A549 (cell line): Measurements from ENCODE around the gene HMG20B. TPM values are rescaled to one million over a fixed set of nuclear protein-coding genes. Genes with fewer than 3 reads are reported as not detected.

Experiments
- ATAC-seq, 2 experiments: fragments of 200-7000 bp in 1 of 2; fragments of >200 bp in 1 of 2; cut with Nextera tagmentation in 1 of 2; cut with Tn5 transposase in 1 of 2; 3 replicates each; pipeline versions ENCODE4 v1.8.0 to v1.9.1; 2018 to 2020; ENCODE audit warnings: mild to moderate bottlenecking in 1 of 2, moderate library complexity in 1 of 2
- CTCF ChIA-PET: fragments of 300-600 bp; sonication (Branson Sonifier 250); formaldehyde crosslinking; extraction: SDS; loops from one replicate; lab custom pipeline; 2021; ENCODE audit warnings: antibody characterized with exemption, inconsistent platforms; lab: Yijun Ruan, JAX
- POLR2A ChIA-PET: fragments of 350-600 bp; formaldehyde crosslinking; extraction: SDS; loops from one replicate; lab custom pipeline; 2021; ENCODE audit warnings: antibody characterized with exemption, inconsistent platforms; lab: Yijun Ruan, JAX
- DNase-seq, 2 experiments: peaks; one replicate each; pipeline versions ENCODE4 v3.0.0 to v3.0.0-alpha.2; 2011 to 2016; ENCODE audit warnings: low read depth in 1 of 2, low spot score in 1 of 2
- FAIRE-seq: peaks from 2 replicates; lab custom pipeline; 2011; peaks lifted over from hg19 to GRCh38; lab: Jason Lieb, UNC
- H3K27ac ChIP-seq, 2 experiments: fragments of >200 bp; sonication (Bioruptor Twin); formaldehyde crosslinking; 3 replicates each; pipeline ENCODE4 v1.5.1; 2016 to 2017
- H3K4me1 ChIP-seq: fragments of >200 bp; sonication (Bioruptor Twin); formaldehyde crosslinking; 3 replicates; pipeline ENCODE4 v1.6.1; 2016
- H3K4me2 ChIP-seq: fragments of >200 bp; sonication (Bioruptor Twin); formaldehyde crosslinking; 3 replicates; pipeline ENCODE4 v1.6.1; 2016
- H3K4me3 ChIP-seq: fragments of >200 bp; sonication (Bioruptor Twin); formaldehyde crosslinking; 3 replicates; pipeline ENCODE4 v1.5.1; 2016
- H3K9me3 ChIP-seq: fragments of >200 bp; sonication (Bioruptor Twin); formaldehyde crosslinking; 3 replicates; pipeline ENCODE4 v1.6.1; 2016
- CBX2 ChIP-seq: fragments of 200-600 bp; sonication (generic); IDR thresholded peaks from 2 replicates; pipeline ENCODE4 v1.6.1; 2016; ENCODE audit warnings: low read depth, mild to moderate bottlenecking, borderline replicate concordance
- CEBPB ChIP-seq, 2 experiments: fragments of >200 bp in 1 of 2; sonication (Bioruptor Twin) in 1 of 2; formaldehyde crosslinking in 1 of 2; IDR thresholded peaks; 2 replicates each; pipeline ENCODE4 v1.6.1; 2012 to 2016
- CHD4 ChIP-seq: fragments of 200-600 bp; sonication (generic); IDR thresholded peaks from 2 replicates; pipeline ENCODE4 v1.6.1; 2016; ENCODE audit warnings: antibody characterized with exemption, mild to moderate bottlenecking, borderline replicate concordance
- EHMT2 ChIP-seq: fragments of 200-600 bp; sonication (generic); IDR thresholded peaks from 2 replicates; pipeline ENCODE4 v1.6.1; 2016; ENCODE audit warnings: antibody characterized with exemption, low read depth, mild to moderate bottlenecking, moderate library complexity
- ESRRA ChIP-seq: fragments of 150-350 bp; IDR thresholded peaks from 2 replicates; pipeline ENCODE4 v1.6.1; 2014; ENCODE audit warnings: mild to moderate bottlenecking, low read length, borderline replicate concordance
- FOXS1 ChIP-seq: fragments of 250-450 bp; sonication (Bioruptor Pico); IDR thresholded peaks from 2 replicates; pipeline ENCODE4 v1.5.0; 2020; ENCODE audit warnings: mild to moderate bottlenecking, moderate library complexity
- GATA3 ChIP-seq: IDR thresholded peaks from 2 replicates; pipeline ENCODE4 v1.6.1; 2012; ENCODE audit warnings: borderline replicate concordance
- HDAC2 ChIP-seq: fragments of 200-600 bp; sonication (generic); IDR thresholded peaks from 2 replicates; pipeline ENCODE4 v1.6.1; 2016
- HOXA7 ChIP-seq: fragments of 250-450 bp; sonication (Bioruptor Pico); IDR thresholded peaks from 2 replicates; pipeline ENCODE4 v1.5.0; 2020; ENCODE audit warnings: mild to moderate bottlenecking, moderate library complexity
- HOXB5 ChIP-seq: fragments of 250-450 bp; sonication (Bioruptor Pico); IDR thresholded peaks from 2 replicates; pipeline ENCODE4 v1.5.0; 2020; ENCODE audit warnings: mild to moderate bottlenecking, moderate library complexity
- JUN ChIP-seq, 2 experiments: fragments of >200 bp; sonication (Bioruptor Twin); formaldehyde crosslinking; IDR thresholded peaks; 2 replicates in 1 of 2; 3 replicates in 1 of 2; pipeline ENCODE4 v1.6.1; 2016 to 2017
- KDM1A ChIP-seq: fragments of 200-600 bp; sonication (generic); IDR thresholded peaks from 2 replicates; pipeline ENCODE4 v1.6.1; 2016; ENCODE audit warnings: low read depth, mild to moderate bottlenecking
- MAX ChIP-seq: IDR thresholded peaks from 2 replicates; pipeline ENCODE4 v1.6.1; 2012
- NPAS2 ChIP-seq: fragments of 250-450 bp; sonication (Bioruptor Pico); IDR thresholded peaks from 2 replicates; pipeline ENCODE4 v1.8.0; 2022; ENCODE audit warnings: mild to moderate bottlenecking, moderate library complexity, borderline replicate concordance
- RCOR1 ChIP-seq: fragments of 150-350 bp; IDR thresholded peaks from 2 replicates; pipeline ENCODE4 v1.6.1; 2014; ENCODE audit warnings: antibody characterized with exemption, low read length, low read depth
- RFX5 ChIP-seq: fragments of 450-650 bp; IDR thresholded peaks from 2 replicates; pipeline ENCODE4 v1.7.1; 2014; ENCODE audit warnings: antibody characterized with exemption, mild to moderate bottlenecking, moderate library complexity
- USF2 ChIP-seq: fragments of 450-650 bp; IDR thresholded peaks from 2 replicates; pipeline ENCODE4 v1.6.1; 2014; ENCODE audit warnings: antibody characterized with exemption
- ZSCAN20 ChIP-seq: fragments of 250-450 bp; sonication (Bioruptor Pico); IDR thresholded peaks from 2 replicates; pipeline ENCODE4 v1.8.0; 2022; ENCODE audit warnings: mild to moderate bottlenecking, moderate library complexity
- WGBS: methylation state at CpG from one replicate; pipeline ENCODE4 v1.1.6; 2017; ENCODE audit errors: missing lambda C conversion rate; 5-methylcytosine and 5-hydroxymethylcytosine counted together
- polyA plus RNA-seq, 4 experiments: library from polyadenylated mRNA; depleted of rRNA in 3 of 4; stranded (reverse); fragments of >200 nt; fragmentation: RNase III in 1 of 4; extraction: RNeasy Plus Mini Kit Qiagen cat#74134 plus additional on column Dnase treatment in 1 of 4; gene quantifications; 2 replicates in 3 of 4; 3 replicates in 1 of 4; pipeline ENCODE4 v1.2.3, GENCODE V29; 2011 to 2017
- small RNA-seq, 6 experiments: library from RNA; depleted of rRNA; stranded (forward); fragments of <200 nt; gene quantifications; one replicate each; pipeline ENCODE3, GENCODE V24; 2012

The HMG20B gene
- polyA plus RNA-seq, 2 of the 4 experiments (the other 2 are of a cell fraction), result 24.2 to 47.1 TPM

GRCh38 chr19:3626473-3627350, 54.0 kb downstream of the HMG20B start, which contains the start of gene CACTIN (continued):
- TF ChIP-seq GATA3 (no peak; the same call in 1 of the 2 replicates), HOXB5 (no peak), JUN (IDR thresholded peaks at IDR 0.05) (peak; percentile 85 to 98), HOXA7 (CRISPR knock-in tag) (no peak), EHMT2 (no peak), USF2 (0 out of 2 replicates have a peak, but pooled peaks have one; percentile 3), NPAS2 (no peak), RFX5 (peak; percentile 50; the same call in 1 of the 2 replicates), MAX (peak; percentile 68), KDM1A (no peak), ZSCAN20 (no peak), HDAC2 (no peak), CBX2 (no peak), ESRRA (no peak)

- no peak for ATAC-seq
- peak overlapping the region; percentile 36 to 65; a peak in 3 of 6 replicates for H3K27ac ChIP-seq
- no peak for DNase-seq
- ChIA-PET CTCF (interaction anchor here (0.7 to 3.4 kb wide), 4 partner anchors 9 to 316 kb away, joined by 3 to 8 read pairs (median 4); no protein-coding TSS in a partner anchor), POLR2A (no interaction called here)
- H3K4me2 ChIP-seq, result peak overlapping the region; percentile 97
- no peak for FAIRE-seq
- 65% methylated on average over 7 of the region's 7 CpGs for WGBS
- H3K4me1 ChIP-seq, result peaks cover 10% of the 10 kb centered on the region; the same call in 2 of the 3 replicates
- H3K4me3 ChIP-seq, result 0 out of 3 replicates have a peak overlapping the region, but pooled peaks have one; percentile 19
- H3K9me3 ChIP-seq, result no peaks in the 10 kb centered on the region
- no peak for TF ChIP-seq CEBPB (IDR thresholded peaks at IDR 0.05)
- TF ChIP-seq KDM1A, result peak; percentile 98
- TF ChIP-seq HOXB5, result no peak
- peak; percentile 97 for TF ChIP-seq CHD4
- peak; percentile 82; the same call in 1 of the 2 replicates for TF ChIP-seq RCOR1
- TF ChIP-seq HOXA7 (CRISPR knock-in tag), result no peak
- peak; percentile 95 for TF ChIP-seq HDAC2
- no peak for TF ChIP-seq FOXS1 (CRISPR knock-in tag)
Measured at GRCh38 chr19:3627351-3627723, 54.6 kb downstream of the HMG20B start.

Small RNAs within 50 kb of the gene (small RNA-seq; reads per million reads assigned to genes)
- gene AC005786.1, result 0 reads per million in 6 experiments

Other genes starting within 250 kb of the HMG20B start
- 2.6 and 4.7 TPM in 2 replicates for gene NFIC, start 206.4 kb upstream of the HMG20B start, polyA plus RNA-seq (2011; rRNA removed)
- 34.6 to 36.4 TPM (median 34.9 TPM) in 3 replicates for gene NFIC, start 206.4 kb upstream of the HMG20B start, polyA plus RNA-seq (2017; fragmentation: RNase III; extraction: RNeasy Plus Mini Kit Qiagen cat#74134 plus additional on column Dnase treatment)
- gene SMIM24, start 92.4 kb upstream of the HMG20B start, polyA plus RNA-seq (2011; rRNA removed), result 1.1 and 1.2 TPM in 2 replicates
- 0.62 to 1.0 TPM (median 0.67 TPM) in 3 replicates for gene SMIM24, start 92.4 kb upstream of the HMG20B start, polyA plus RNA-seq (2017; fragmentation: RNase III; extraction: RNeasy Plus Mini Kit Qiagen cat#74134 plus additional on column Dnase treatment)
- gene SMIM44, start 89.5 kb upstream of the HMG20B start, polyA plus RNA-seq (2011; rRNA removed), result not detected in 2 replicates
- gene SMIM44, start 89.5 kb upstream of the HMG20B start, polyA plus RNA-seq (2017; fragmentation: RNase III; extraction: RNeasy Plus Mini Kit Qiagen cat#74134 plus additional on column Dnase treatment), result not detected in 3 replicates
- 3.3 and 4.6 TPM in 2 replicates for gene DOHH, start 72.3 kb upstream of the HMG20B start, polyA plus RNA-seq (2011; rRNA removed)
- 12.1 to 14.2 TPM (median 13.3 TPM) in 3 replicates for gene DOHH, start 72.3 kb upstream of the HMG20B start, polyA plus RNA-seq (2017; fragmentation: RNase III; extraction: RNeasy Plus Mini Kit Qiagen cat#74134 plus additional on column Dnase treatment)
- gene FZR1, start 66.6 kb upstream of the HMG20B start, polyA plus RNA-seq (2011; rRNA removed), result 13.9 and 14.4 TPM in 2 replicates
- gene FZR1, start 66.6 kb upstream of the HMG20B start, polyA plus RNA-seq (2017; fragmentation: RNase III; extraction: RNeasy Plus Mini Kit Qiagen cat#74134 plus additional on column Dnase treatment), result 15.5 to 19.1 TPM (median 18.1 TPM) in 3 replicates
- not detected in 2 replicates for gene TEKTIP1, start 33.8 kb upstream of the HMG20B start, polyA plus RNA-seq (2011; rRNA removed)
- not detected in 3 replicates for gene TEKTIP1, start 33.8 kb upstream of the HMG20B start, polyA plus RNA-seq (2017; fragmentation: RNase III; extraction: RNeasy Plus Mini Kit Qiagen cat#74134 plus additional on column Dnase treatment)
- 52.5 and 54.9 TPM in 2 replicates for gene MFSD12, start 15.4 kb upstream of the HMG20B start, polyA plus RNA-seq (2011; rRNA removed)
- gene MFSD12, start 15.4 kb upstream of the HMG20B start, polyA plus RNA-seq (2017; fragmentation: RNase III; extraction: RNeasy Plus Mini Kit Qiagen cat#74134 plus additional on column Dnase treatment), result 101 to 115 TPM (median 109 TPM) in 3 replicates
- 0.05 and 0.20 TPM in 2 replicates for gene GIPC3, start 12.5 kb downstream of the HMG20B start, polyA plus RNA-seq (2011; rRNA removed)
- 0.07 to 0.15 TPM (median 0.12 TPM) in 3 replicates for gene GIPC3, start 12.5 kb downstream of the HMG20B start, polyA plus RNA-seq (2017; fragmentation: RNase III; extraction: RNeasy Plus Mini Kit Qiagen cat#74134 plus additional on column Dnase treatment)
- 0.13 and 0.26 TPM in 2 replicates for gene TBXA2R, start 33.9 kb downstream of the HMG20B start, polyA plus RNA-seq (2011; rRNA removed)
- 0.49 to 0.62 TPM (median 0.49 TPM) in 3 replicates for gene TBXA2R, start 33.9 kb downstream of the HMG20B start, polyA plus RNA-seq (2017; fragmentation: RNase III; extraction: RNeasy Plus Mini Kit Qiagen cat#74134 plus additional on column Dnase treatment)
- 6.4 and 8.3 TPM in 2 replicates for gene CACTIN, start 53.8 kb downstream of the HMG20B start, polyA plus RNA-seq (2011; rRNA removed)
- 14.6 to 15.3 TPM (median 14.9 TPM) in 3 replicates for gene CACTIN, start 53.8 kb downstream of the HMG20B start, polyA plus RNA-seq (2017; fragmentation: RNase III; extraction: RNeasy Plus Mini Kit Qiagen cat#74134 plus additional on column Dnase treatment)
- 2.6 and 3.5 TPM in 2 replicates for gene PIP5K1C, start 127.5 kb downstream of the HMG20B start, polyA plus RNA-seq (2011; rRNA removed)
- 8.1 to 9.5 TPM (median 9.3 TPM) in 3 replicates for gene PIP5K1C, start 127.5 kb downstream of the HMG20B start, polyA plus RNA-seq (2017; fragmentation: RNase III; extraction: RNeasy Plus Mini Kit Qiagen cat#74134 plus additional on column Dnase treatment)
- 2.3 and 4.0 TPM in 2 replicates for gene TJP3, start 135.4 kb downstream of the HMG20B start, polyA plus RNA-seq (2011; rRNA removed)
- gene TJP3, start 135.4 kb downstream of the HMG20B start, polyA plus RNA-seq (2017; fragmentation: RNase III; extraction: RNeasy Plus Mini Kit Qiagen cat#74134 plus additional on column Dnase treatment), result 1.4 to 1.8 TPM (median 1.5 TPM) in 3 replicates
- 5.5 and 6.9 TPM in 2 replicates for gene APBA3, start 188.7 kb downstream of the HMG20B start, polyA plus RNA-seq (2011; rRNA removed)
- gene APBA3, start 188.7 kb downstream of the HMG20B start, polyA plus RNA-seq (2017; fragmentation: RNase III; extraction: RNeasy Plus Mini Kit Qiagen cat#74134 plus additional on column Dnase treatment), result 8.7 to 10.0 TPM (median 9.8 TPM) in 3 replicates
- 27.1 and 30.8 TPM in 2 replicates for gene MRPL54, start 189.7 kb downstream of the HMG20B start, polyA plus RNA-seq (2011; rRNA removed)
- 45.3 to 48.9 TPM (median 47.5 TPM) in 3 replicates for gene MRPL54, start 189.7 kb downstream of the HMG20B start, polyA plus RNA-seq (2017; fragmentation: RNase III; extraction: RNeasy Plus Mini Kit Qiagen cat#74134 plus additional on column Dnase treatment)
- not detected in 2 replicates for gene RAX2, start 199.3 kb downstream of the HMG20B start, polyA plus RNA-seq (2011; rRNA removed)
- gene RAX2, start 199.3 kb downstream of the HMG20B start, polyA plus RNA-seq (2017; fragmentation: RNase III; extraction: RNeasy Plus Mini Kit Qiagen cat#74134 plus additional on column Dnase treatment), result not detected in 3 replicates
- gene MATK, start 213.4 kb downstream of the HMG20B start, polyA plus RNA-seq (2011; rRNA removed), result 0.12 and 0.13 TPM in 2 replicates
- gene MATK, start 213.4 kb downstream of the HMG20B start, polyA plus RNA-seq (2017; fragmentation: RNase III; extraction: RNeasy Plus Mini Kit Qiagen cat#74134 plus additional on column Dnase treatment), result 0.25 to 0.45 TPM (median 0.32 TPM) in 3 replicates